HepG2 (cell line): ENCODE data around the gene PMM2. TPM values are rescaled to one million over a fixed set of nuclear protein-coding genes. Genes with fewer than 3 reads are reported as not detected.

Source experiments
- AGO1 ChIP-seq: fragments of 200-400 bp; formaldehyde crosslinking; IDR thresholded peaks from 2 replicates; pipeline ENCODE4 v1.6.1; 2017; ENCODE audit warnings: mild to moderate bottlenecking, low read depth, low read length, moderate library complexity; ENCODE audit not compliant: poor library complexity, severe bottlenecking
- CENPX ChIP-seq: sonication (generic); formaldehyde crosslinking; IDR thresholded peaks from 2 replicates; pipeline ENCODE4 v1.9.0; 2021; ENCODE audit warnings: mild to moderate bottlenecking, missing genetic modification reagents, moderate library complexity
- CHD4 ChIP-seq: fragments of 200-600 bp; sonication (generic); IDR thresholded peaks from 2 replicates; pipeline ENCODE4 v1.7.0; 2017; ENCODE audit warnings: mild to moderate bottlenecking, low read length, borderline replicate concordance
- CREB3 ChIP-seq: sonication (generic); formaldehyde crosslinking; IDR thresholded peaks from 2 replicates; pipeline ENCODE4 v1.5.0; 2020; ENCODE audit warnings: missing genetic modification reagents
- KDM1A ChIP-seq: IDR thresholded peaks from 2 replicates; pipeline ENCODE4 v1.6.1; 2016; ENCODE audit warnings: missing compliant biosample characterization
- SMAD1 ChIP-seq: sonication (generic); formaldehyde crosslinking; IDR thresholded peaks from 2 replicates; pipeline ENCODE4 v1.4.0; 2020; ENCODE audit warnings: missing genetic modification reagents, low read depth, mild to moderate bottlenecking, borderline replicate concordance
- ZGPAT ChIP-seq: IDR thresholded peaks from 2 replicates; pipeline ENCODE4 v1.6.1; 2016; ENCODE audit warnings: mild to moderate bottlenecking
- ZNF142 ChIP-seq: sonication (generic); formaldehyde crosslinking; IDR thresholded peaks from 2 replicates; pipeline ENCODE4 v1.4.0; 2020; ENCODE audit warnings: missing genetic modification reagents
- ZNF235 ChIP-seq: sonication (generic); formaldehyde crosslinking; IDR thresholded peaks from 2 replicates; pipeline ENCODE4 v1.8.1; 2023; ENCODE audit warnings: mild to moderate bottlenecking, missing genetic modification reagents, borderline replicate concordance
- ZNF256 ChIP-seq: sonication (generic); formaldehyde crosslinking; conservative IDR thresholded peaks from 2 replicates; pipeline ENCODE4 v1.4.0; 2020; ENCODE audit warnings: missing genetic modification reagents
- ZNF275 ChIP-seq: sonication (generic); formaldehyde crosslinking; IDR thresholded peaks from 2 replicates; pipeline ENCODE4 v1.8.0; 2022; ENCODE audit warnings: missing genetic modification reagents, mild to moderate bottlenecking, inconsistent platforms, borderline replicate concordance
- ZNF335 ChIP-seq: sonication (generic); formaldehyde crosslinking; IDR thresholded peaks from 2 replicates; pipeline ENCODE4 v1.4.0; 2020; ENCODE audit warnings: missing genetic modification reagents
- ZNF580 ChIP-seq: IDR thresholded peaks from 2 replicates; pipeline ENCODE4 v1.6.1; 2016; ENCODE audit warnings: low read depth, borderline replicate concordance
- ZNF737 ChIP-seq: sonication (generic); formaldehyde crosslinking; IDR thresholded peaks from 2 replicates; pipeline ENCODE4 v1.5.0; 2020; ENCODE audit warnings: missing genetic modification reagents, mild to moderate bottlenecking, borderline replicate concordance
- ZNF770 ChIP-seq: sonication (generic); formaldehyde crosslinking; IDR thresholded peaks from 2 replicates; pipeline ENCODE4 v1.5.0; 2020; ENCODE audit warnings: mild to moderate bottlenecking, missing genetic modification reagents
- ZSCAN12 ChIP-seq: sonication (generic); formaldehyde crosslinking; IDR thresholded peaks from 2 replicates; pipeline ENCODE4 v1.9.0; 2021; ENCODE audit warnings: mild to moderate bottlenecking, missing genetic modification reagents
- polyA plus RNA-seq, 8 experiments: library from polyadenylated mRNA; depleted of rRNA in 3 of 8; stranded (reverse) in 7 of 8; unstranded in 1 of 8; fragments of >200 nt; fragmentation: Illumina TruSeq in 4 of 8; extraction: Trizol in 4 of 8; gene quantifications; 2 replicates each; pipeline versions ENCODE4 v1.2.1 to v1.2.3, GENCODE V29; 2011 to 2016; ENCODE audit warnings: low read depth in 4 of 8, missing spikeins in 1 of 8, mixed read lengths in 1 of 8; ENCODE audit not compliant: insufficient read depth in 1 of 8
- total RNA-seq, 5 experiments: library from RNA; depleted of rRNA; stranded (reverse); fragments of >200 nt; fragmentation: Illumina TruSeq; extraction: Trizol; gene quantifications; 2 replicates each; pipeline ENCODE4 v1.2.3, GENCODE V29; 2016; ENCODE audit warnings: low read depth in 1 of 5

PMM2 gene
- total and polyA plus RNA-seq, 2 of the 13 experiments (the other 11 are each of a cell fraction or from before 2014, with no cell fraction given) = 52.2 to 93.7 TPM

GRCh38 chr16:8869212-8869987 lies 71.8 kb downstream of the PMM2 start (continued):
- no peak for TF ChIP-seq ZNF770 (CRISPR knock-in tag)
- peak; percentile 85 for TF ChIP-seq ZGPAT (CRISPR knock-in tag)
- TF ChIP-seq SMAD1 (CRISPR knock-in tag) = 0 out of 2 replicates have a peak, but pooled peaks have one; percentile 37
- no peak for TF ChIP-seq AGO1
- TF ChIP-seq ZNF335 (CRISPR knock-in tag) = peak; percentile 61; the same call in 1 of the 2 replicates
- peak; percentile 41; the same call in 1 of the 2 replicates for TF ChIP-seq CREB3 (CRISPR knock-in tag)
- no peak; the same call in 1 of the 2 replicates for TF ChIP-seq ZNF142
- TF ChIP-seq CHD4 = no peak; the same call in 1 of the 2 replicates
- TF ChIP-seq ZNF580 (CRISPR knock-in tag) = no peak
- TF ChIP-seq ZSCAN12 (CRISPR knock-in tag) = peak; percentile 15; the same call in 1 of the 2 replicates
- no peak for TF ChIP-seq ZNF737 (CRISPR knock-in tag)
- TF ChIP-seq KDM1A (CRISPR knock-in tag) = no peak
- TF ChIP-seq CENPX (CRISPR knock-in tag) = no peak
- peak; percentile 77; the same call in 1 of the 2 replicates for TF ChIP-seq ZNF256 (CRISPR knock-in tag)
- no peak for TF ChIP-seq ZNF235 (CRISPR knock-in tag)
- no peak for TF ChIP-seq ZNF275
